Hindlimb muscle (tissue), 1 donor: ENCODE results near the gene HHATL. TPM values are rescaled to one million over a fixed set of nuclear protein-coding genes. Genes with fewer than 3 reads are reported as not detected.
A peak's percentile ranks its signal among the peaks of the same experiment; 100 is the strongest.

Source experiments
- DNase-seq: peaks from one replicate; pipeline ENCODE4 v3.0.0-alpha.2; 2013
- polyA plus RNA-seq: library from polyadenylated mRNA; unstranded; fragments of 120-200 nt; gene quantifications from one replicate; pipeline ENCODE4 v1.2.1, GENCODE V29; 2013; ENCODE audit not compliant: insufficient read length

Gene HHATL
- 70.3 TPM for polyA plus RNA-seq

GRCh38 chr3:42702066-42702951 lies at the start of gene HHATL:
Gene HHATL (minus strand): TSS chr3:42702798. CDS start chr3:42700826, 1,972 bp downstream.
- peak; percentile 19 for DNase-seq

GRCh38 chr3:42751609-42752008 lies 49.0 kb upstream of the HHATL start:
- DNase-seq, result no peak

GRCh38 chr3:42750834-42751233 lies 48.2 kb upstream of the HHATL start:
- DNase-seq, result no peak

- no peak for DNase-seq
Measured at GRCh38 chr3:42749753-42750231, 47.2 kb upstream of the HHATL start.

GRCh38 chr3:42749025-42749752 lies 46.6 kb upstream of the HHATL start:
- DNase-seq, result no peak

GRCh38 chr3:42747581-42747980 lies 45.0 kb upstream of the HHATL start:
- DNase-seq, result no peak

- DNase-seq, result no peak
Measured at GRCh38 chr3:42746455-42747450, 44.2 kb upstream of the HHATL start.

- no peak for DNase-seq
Measured at GRCh38 chr3:42745776-42746454, 43.3 kb upstream of the HHATL start.

GRCh38 chr3:42745291-42745745 lies 42.7 kb upstream of the HHATL start:
- no peak for DNase-seq

GRCh38 chr3:42743204-42743995 lies 40.8 kb upstream of the HHATL start:
- DNase-seq, result no peak

- DNase-seq, result no peak
Measured at GRCh38 chr3:42742688-42743087, 40.1 kb upstream of the HHATL start.

GRCh38 chr3:42742259-42742658 lies 39.7 kb upstream of the HHATL start:
- no peak for DNase-seq

- no peak for DNase-seq
Measured at GRCh38 chr3:42741796-42742195, 39.2 kb upstream of the HHATL start.

GRCh38 chr3:42739401-42740158 lies 37.0 kb upstream of the HHATL start:
- DNase-seq, result no peak

GRCh38 chr3:42736531-42736930 lies 33.9 kb upstream of the HHATL start:
- no peak for DNase-seq

GRCh38 chr3:42736081-42736480 lies 33.5 kb upstream of the HHATL start:
- DNase-seq, result no peak

GRCh38 chr3:42735615-42736014 lies 33.0 kb upstream of the HHATL start:
- DNase-seq, result no peak

- no peak for DNase-seq
Measured at GRCh38 chr3:42735019-42735418, 32.4 kb upstream of the HHATL start.

- DNase-seq, result no peak
Measured at GRCh38 chr3:42734263-42734860, 31.8 kb upstream of the HHATL start.
